HG02588 (cell line): ENCODE results near the gene C10orf105.

Experiments used
- ATAC-seq: cut with Tn5 transposase; IDR thresholded peaks from one replicate; pipeline ENCODE4 v1.9.1; 2021; ENCODE audit warnings: mild to moderate bottlenecking, moderate library complexity; ENCODE audit not compliant: unreplicated experiment

C10orf105 gene, protein sequence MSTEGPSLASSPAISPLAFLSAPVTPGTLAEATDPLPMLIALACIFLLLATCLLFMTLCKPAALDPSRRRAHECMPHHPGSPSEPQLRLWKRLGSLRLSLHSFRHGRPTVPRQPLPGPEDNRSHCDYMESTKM

DNA sequence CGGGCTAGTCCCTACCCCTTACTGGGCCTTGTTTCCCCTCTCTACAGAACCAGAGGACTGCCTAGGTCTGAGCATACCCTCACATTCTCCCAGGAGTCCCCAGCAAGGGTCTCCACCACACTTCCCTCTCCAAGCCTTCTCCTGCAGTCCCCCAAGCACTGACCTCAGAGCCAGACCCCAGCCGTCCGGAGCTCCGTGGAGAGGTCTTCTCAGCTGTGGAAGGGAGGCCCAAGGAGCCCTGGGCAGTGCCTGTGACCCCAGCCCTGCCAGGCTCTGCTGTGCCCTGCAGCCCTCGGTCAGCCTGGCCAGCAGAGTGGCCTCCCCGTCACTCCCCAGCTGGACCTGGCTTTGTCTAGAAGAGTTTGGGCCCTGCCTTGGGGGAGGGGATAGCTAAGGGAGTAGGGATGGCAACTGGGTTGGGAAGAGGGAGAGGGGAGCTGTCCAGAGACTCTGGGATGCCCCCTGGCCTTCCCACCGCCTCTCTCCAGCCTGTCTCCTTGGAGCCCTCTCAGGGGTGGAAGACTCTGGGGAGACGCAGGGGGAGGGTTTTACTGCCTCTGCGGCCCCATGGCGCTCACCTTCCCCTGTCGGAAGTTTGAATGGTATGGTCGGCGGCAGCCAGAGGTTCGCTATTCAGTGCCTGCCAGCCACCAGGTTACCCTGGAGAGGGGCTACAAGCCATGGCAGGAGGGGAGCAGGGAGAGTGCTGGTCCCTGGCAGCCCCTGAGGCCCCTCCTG lies at the start of gene C10orf105:
C10orf105 (minus strand) TSS at position 315 of the 738 bp plus-strand sequence. CDS start 3,441 bp downstream, outside the sequence.
- no peak for ATAC-seq

DNA sequence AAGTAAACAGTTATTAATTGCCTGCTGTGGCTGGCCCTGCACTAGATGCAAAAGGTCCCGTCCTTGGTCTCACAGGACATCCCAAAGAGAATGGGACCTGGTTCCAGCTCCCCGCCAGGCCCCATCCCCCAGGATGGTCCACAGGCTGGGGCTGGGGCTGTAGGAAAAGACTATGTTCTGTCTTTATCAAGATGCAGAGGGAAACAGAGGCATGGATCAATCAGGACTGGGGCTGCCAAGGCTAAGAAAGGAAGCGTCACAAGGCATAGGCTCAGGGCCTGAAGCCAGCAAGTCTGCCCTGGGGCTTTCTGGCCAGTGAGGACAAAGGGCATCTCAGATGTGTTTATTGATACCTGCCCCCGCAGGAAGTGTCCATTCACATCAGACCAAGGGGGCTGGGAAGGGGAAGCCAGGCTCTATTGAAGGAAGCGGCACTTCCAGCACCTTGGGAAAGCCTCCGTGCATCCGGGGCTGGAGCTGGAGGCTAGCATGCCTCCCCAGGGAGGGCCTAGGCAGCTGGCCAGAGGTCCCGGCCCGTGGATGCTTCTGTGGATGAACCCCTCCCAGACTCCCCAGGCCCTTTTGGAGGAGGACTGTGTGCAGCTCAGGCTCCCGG lies 48.0 kb upstream of the C10orf105 start:
- no peak for ATAC-seq

DNA sequence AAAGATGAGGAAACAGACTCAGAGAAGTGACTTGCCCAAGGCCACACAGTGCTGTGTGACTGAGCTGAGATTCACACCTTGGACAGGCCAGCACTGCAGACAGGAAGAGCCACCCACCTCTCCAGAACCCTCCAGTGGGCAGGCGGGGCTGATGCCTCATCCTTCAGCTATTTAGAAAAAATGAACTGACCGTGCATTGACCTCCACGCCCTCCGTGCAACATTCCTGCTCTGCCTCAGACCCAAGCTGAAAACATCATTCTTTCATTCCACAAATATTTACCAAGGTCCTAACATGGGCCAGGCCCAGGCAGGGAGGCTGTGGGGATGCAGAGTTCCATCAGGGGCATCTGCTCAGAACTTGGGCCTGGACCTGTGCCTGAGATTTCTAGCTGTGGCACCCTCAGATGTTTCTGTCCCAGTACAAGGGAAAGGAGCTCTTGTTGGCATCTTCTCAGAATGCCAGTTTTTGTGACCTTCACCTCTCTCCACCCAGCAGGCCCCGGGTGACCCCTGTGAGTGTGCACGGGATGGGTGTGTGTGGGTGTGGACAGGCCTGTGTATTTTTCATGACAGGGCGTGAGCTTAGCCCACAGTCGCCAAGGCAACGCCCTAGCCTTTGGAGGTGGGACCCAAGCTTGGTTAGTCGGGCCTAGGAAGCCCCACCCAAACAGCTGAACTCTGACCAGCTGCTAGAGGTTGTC lies 47.3 kb upstream of the C10orf105 start:
- no peak for ATAC-seq

DNA sequence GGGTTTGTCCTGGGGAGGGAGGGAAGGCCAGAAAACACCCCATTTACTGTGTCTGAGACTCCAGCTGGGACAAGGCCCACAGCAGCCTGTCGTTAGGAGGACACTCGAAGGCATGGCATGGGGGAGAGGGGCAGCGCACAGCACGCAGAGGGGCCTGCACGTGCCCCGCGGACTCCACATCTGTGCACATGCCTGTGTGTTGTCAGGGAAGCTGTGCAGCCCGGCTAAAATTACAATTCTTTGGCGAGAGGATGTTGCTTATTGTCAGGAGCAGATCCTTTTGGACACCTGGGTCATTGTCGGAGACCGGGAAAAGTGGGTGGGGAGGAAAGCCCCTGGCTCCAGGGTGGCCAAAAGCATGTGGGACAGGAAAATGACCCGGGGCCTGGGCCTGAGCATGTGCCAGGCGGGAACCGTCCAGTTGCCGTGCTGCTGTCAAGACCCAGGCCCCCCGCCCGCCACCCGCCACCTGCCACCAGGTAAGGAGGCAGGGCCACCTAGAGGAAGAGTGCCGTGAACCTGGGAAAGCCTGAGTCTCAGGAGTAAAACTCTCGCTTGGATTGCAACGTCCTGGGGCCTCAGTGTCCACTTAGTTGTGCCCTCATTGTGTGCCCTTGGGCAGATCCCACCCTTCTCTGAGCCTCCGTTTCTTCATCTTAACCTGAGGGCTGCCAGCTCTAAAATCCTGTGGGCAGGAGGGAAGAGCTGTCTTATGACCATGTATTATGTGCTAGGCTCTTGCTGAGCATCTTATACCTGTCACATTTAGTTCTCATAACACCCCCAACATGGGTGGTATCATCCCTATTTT lies 46.5 kb upstream of the C10orf105 start:
- ATAC-seq: no peak

DNA sequence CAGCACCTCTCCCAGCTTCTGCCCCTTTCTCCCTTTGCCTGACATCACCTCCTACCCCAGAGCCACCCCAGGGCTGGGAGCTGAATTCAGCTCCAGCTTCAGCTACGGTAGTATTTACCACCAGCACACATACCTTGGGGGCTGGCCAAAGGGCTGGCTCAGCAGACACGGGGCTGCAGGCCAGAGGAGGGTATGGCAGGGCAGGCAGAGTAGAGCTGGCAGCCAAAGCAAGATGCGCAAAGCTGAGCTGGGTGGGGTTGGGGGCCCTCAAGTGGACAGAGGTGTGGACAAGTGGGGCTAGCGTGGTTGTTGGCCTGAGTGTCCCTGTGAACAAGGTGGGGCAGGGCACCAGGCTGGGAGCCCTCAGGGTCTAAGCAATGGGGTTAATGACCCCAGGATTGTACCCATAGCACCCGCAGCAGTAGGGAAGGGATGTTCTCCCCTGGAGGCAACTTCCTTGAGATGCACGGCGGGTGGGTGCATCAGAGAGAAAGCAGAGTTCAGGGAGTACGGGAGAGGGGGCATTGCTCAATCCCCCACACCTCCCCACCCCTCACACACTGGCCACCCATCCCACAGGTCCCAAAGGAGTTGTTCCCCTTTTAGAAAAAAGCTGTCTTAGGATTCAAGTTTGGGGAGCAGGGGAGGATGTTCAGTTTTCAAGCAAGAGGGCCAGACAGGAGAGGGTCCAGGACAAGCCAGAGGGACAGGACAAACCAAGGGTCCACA lies 45.8 kb upstream of the C10orf105 start:
- no peak for ATAC-seq

DNA sequence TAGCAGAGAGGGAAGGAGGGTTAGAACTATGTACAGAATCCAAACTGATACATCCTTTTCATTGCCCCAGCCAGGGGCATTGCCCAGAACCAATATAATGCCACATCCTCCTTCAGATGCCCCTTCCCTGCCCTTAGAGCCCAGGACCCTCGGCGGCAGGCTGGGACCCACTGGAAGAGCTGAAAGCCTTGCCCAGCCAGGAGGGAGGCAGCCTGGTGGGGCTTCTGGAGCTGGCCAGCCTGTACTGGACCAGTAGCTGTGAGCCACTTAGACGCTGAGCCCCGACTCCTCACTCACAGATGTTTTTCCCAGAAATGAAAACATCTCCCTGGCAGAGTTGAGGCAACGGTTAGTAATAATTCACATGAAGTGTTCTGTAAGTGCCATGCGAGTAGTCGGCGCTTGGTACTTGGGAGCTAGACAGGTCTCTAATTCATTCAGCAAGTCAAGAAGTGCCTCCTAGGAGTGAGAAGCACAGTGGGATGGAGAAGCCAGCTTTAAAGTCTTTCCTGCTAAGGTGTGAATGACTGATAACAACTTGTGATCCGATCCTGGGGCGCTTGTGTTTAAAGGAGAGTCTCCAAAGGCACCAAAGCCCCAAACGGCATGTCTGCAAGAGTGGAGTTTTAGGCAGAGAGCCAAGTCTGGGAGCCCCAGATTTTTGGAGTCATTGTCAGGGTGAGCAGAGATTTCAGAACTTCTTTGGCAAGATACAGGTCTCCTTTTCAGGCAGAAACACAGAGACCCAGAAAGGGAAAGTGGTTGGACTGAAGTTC lies 44.0 kb upstream of the C10orf105 start:
- ATAC-seq: no peak

DNA sequence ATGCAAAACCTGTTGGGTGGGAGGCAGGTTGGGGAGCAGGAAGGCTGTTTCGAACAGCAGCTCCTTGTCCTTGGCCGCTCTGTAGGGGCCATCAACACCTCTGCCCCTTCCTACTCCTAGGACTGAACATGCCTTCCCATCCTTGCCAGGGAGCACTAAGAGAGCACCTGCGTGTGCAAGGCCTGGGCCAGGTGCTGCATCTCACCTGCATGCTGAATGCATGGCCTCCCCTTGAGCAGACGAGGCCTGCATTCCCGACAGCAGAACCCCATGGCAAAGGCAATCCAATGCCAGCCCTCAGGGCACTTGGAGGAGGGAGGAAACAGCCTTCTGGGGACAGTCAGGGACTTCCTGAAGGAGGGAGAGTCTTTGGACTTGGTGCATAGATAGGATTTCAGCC lies 42.7 kb upstream of the C10orf105 start:
- ATAC-seq: no peak

DNA sequence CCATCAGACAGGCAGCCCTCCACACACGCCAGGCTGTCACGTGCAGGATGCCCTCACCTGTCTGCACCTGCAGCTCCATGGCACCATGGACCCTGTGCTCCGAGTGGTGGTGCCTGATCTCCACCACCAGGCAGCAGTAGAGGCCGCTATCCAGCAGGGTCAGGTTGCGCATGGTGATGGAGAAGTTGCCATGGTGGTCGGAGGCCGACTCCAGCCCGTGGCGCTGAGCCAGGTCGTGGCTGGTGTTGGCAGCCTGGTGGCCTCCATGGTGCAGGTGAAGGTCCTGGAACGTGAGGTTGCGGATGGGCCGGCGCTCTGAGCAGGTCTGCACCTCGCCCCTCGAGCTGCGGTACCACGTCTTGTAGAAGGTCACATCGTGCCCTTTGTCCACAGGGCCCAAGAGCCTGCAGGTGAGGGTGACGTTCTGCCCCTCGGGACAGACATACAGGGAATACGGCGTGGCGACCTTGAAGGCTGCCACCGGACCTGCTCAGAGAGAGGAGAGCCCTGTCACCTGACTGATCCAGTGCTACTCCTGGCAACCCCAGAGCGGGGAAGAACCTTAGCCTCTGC lies 42.0 kb upstream of the C10orf105 start:
- ATAC-seq: no peak

DNA sequence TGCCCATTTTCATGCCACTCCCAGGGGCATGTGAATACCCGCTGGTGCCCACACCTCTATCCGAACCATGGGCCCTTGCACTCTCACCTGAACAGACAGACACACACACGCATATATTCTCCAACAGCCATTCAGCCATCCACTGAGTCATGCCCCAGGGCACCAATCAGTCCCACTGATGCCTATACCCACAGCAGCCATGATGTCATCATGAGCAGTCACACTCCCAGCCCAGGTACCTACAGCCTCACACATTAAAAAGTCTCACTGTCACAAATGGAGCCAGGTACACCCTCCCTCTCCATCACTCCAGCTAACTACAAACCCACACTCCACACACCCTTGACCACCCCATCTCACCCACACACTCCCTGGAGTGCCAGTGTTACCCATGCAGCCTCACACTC lies 41.5 kb upstream of the C10orf105 start:
- ATAC-seq: no peak

DNA sequence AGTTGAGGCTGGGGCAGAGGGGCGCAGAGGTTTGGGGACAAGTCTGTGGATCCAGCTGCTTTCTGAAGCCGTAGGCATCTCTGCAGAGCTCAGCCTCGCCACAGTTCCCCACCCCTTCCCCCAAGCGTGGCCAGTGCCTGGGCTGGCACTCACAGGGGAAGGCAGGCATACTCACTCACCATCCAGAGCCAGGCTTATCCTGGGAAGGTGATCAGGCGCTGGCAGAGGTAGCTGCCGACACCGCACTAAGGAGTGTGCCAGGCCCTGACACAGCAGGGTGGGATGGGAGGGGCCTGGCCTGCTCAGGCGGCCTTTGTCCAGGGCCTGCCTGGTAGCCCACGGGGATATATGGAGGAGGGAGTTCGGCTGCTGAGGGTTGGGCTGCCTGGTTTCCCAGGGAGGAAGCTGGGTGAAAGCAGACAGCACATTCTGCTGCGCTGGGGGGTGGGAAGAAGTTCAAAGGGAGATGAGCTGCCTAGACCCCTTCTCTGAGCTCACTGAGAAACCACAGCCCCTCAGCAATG lies 37.9 kb upstream of the C10orf105 start:
- ATAC-seq: no peak

DNA sequence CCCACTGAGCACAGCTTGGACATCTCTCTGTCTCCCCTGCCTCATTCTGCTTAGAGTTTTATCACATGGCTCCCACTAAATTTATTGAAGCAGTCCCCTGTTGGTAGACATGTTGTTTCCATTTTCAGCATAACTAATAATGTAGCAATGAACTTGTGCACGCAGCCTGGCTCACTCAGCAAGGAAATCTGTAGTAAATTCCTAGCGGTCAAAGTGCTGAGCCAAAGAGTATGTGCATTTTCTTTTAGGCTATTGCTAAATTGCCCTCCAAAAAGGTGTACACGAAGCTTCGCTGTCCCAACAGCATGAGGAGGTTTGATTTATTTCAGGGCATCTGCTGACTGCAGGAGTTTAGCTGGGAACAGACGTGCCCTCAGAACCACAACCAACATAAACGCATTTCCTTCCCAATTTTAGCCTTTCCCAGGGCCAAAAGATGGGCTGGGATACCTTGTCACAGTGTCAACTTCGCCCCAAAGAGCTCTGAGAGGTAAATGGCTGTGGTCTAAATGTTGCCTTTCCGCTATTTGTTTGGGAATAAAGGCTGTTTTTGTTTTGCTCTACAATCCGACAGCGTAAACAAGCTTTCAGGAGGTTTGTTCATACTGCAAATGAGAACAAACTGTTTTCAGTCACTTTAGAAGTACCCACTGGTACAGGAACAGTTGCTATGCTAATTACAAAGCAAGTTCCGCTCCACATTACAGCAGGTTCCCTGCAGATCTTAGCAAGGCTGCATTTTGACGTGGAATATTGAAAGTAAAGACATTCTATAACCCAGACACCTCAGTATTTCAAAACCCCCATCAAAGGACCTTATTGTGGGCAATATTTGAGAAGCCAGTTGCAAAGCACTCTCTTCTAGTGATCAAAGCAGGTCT lies 37.0 kb upstream of the C10orf105 start:
- no peak for ATAC-seq

DNA sequence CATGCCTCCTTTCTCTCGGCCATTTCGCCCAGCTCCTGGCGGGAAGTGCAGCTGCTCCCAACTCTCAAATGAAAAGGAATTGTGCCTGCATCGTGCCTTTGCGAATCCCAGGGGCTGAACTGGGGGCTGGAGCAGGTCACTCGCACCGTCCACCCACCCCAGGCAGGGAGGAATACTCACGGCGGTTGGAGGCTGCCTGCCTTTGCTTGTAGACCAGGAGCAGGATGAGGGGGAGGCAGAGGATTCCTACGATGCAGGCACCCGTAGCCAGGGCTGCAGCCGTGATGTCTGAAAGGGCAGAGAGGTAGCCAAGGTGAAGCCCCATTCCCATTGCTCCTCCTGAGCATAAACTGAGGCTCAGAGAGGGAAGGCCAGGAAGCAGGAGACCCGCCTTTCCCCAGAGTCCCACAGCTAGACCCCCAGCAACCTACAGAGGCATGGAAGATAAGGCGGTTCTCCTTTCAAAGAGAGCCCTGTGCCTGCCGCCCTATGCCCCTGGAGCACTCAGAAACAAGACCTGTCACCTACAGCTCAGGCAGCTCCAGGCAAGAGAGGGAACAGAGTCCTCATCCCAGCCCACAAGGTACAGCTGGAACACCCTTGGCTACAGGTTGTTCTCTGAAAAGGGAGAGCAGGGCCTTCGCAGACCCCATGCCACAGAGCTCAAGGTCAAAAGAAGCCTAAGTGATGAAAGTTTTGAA lies 35.8 kb upstream of the C10orf105 start:
- ATAC-seq: no peak

DNA sequence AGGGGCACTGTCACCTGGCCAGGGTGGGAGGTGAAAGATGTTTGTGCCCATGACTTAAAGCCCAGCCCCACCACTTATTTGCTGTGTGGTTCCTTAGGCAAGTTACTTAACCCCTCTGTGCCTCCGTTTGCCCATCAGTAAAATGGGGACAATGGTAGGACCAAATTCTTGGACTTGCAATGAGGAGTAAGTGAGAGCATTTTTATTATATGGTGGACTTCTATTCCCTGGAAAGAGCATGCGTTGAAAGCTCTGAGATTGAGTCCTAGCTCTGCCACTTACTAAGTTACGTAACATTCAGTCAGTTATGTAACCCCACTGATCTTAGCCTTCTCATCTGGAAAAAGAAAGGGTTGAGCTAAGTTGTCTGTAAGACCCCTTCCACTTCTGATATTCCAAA lies 35.0 kb upstream of the C10orf105 start:
- no peak for ATAC-seq

DNA sequence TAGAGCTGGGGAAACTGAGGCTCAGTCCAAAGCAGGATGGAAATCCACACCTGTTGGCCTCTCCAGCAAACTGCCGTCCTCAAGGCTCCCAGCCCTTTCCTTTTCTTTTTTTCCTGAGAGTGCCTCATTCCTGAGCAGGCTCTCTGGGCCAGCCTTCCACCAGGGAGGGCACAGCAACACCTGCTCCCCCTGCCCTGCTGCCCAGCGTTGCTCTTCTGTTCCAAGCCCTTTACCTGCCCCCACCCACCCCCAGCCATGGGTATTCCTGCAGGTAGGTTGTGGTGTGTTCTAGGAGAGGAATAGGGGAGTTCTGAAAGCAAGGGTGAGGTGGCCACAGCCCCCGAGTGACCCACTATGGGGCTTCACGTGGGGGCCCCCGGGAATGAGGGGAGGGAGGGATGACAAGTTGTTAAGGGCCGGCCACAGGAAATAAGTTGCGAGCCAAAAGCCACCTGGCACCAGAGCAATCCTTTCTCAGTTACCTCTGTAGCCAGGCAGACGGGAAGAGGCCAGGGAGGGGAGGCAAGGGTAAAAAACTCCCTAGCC lies 34.5 kb upstream of the C10orf105 start:
- no peak for ATAC-seq

DNA sequence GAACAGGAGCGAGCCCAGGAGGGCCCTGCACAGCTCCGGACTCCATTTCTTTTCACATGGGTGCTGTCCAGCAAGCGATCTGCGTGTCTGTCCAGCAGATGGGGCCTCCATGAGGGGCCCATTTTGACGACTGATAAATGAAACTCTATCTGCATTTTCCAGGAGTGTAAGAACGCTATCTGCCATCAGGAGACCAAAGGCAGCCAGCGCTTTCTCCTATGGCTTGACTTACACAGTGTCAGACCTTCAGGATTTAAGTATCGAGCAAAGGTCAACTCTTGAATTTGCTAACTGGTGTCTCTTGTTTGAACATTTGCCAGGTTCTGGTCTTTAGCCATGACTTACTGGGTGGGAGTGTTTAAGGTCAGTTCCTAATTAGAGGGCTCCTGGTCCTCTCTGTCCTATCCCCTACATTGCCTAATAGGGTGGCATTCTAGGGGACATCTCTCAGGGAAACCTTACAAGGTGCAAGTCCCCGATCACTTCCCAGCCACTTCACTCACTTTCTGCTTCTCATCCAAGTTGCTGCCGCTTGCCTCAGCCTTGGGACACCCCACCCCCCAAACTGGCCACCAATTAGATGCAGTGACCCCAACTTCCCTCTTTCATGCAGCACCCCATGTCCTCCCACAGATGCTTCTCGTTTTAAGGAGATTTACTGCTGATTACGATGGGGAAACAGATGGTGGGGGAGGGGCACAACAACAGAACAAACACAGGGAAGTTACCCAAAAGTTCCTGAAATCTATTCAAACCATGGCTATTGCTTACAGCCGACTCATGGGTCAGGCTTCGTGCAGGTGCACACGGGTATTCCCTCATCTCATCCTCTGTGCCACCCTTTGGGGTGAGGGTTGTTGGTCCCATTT lies 33.7 kb upstream of the C10orf105 start:
- ATAC-seq: no peak
